GM23338 (cell line): Measurements from ENCODE around the gene SLCO4A1. TPM values are rescaled to one million over a fixed set of nuclear protein-coding genes. Genes with fewer than 3 reads are reported as not detected.

ENCODE experiments used
- ATAC-seq: fragments of 200-7000 bp; cut with Tn5 transposase; 3 replicates; pipeline ENCODE4 v1.9.1; 2020
- DNase-seq: peaks from one replicate; pipeline ENCODE4 v3.0.0-alpha.2; 2015; ENCODE audit warnings: low spot score
- H2AFZ ChIP-seq: fragments of 200-600 bp; sonication (generic); 2 replicates; pipeline ENCODE4 v1.8.0; 2016; ENCODE audit warnings: antibody characterized with exemption, mild to moderate bottlenecking, moderate library complexity
- H3F3A ChIP-seq: fragments of 200-600 bp; sonication (generic); replicated peaks from 2 replicates; pipeline ENCODE4 v1.8.0; 2017; ENCODE audit warnings: antibody characterized with exemption, mixed run types, low read depth
- H3K27ac ChIP-seq: fragments of 200-600 bp; sonication (generic); 2 replicates; pipeline ENCODE4 v1.6.1; 2016; ENCODE audit warnings: low read depth
- H3K27me3 ChIP-seq: fragments of 200-600 bp; sonication (generic); 2 replicates; pipeline ENCODE4 v1.8.0; 2016; ENCODE audit warnings: mild to moderate bottlenecking, mixed run types, moderate library complexity; ENCODE audit not compliant: insufficient read depth
- H3K36me3 ChIP-seq: fragments of 200-600 bp; sonication (generic); 2 replicates; pipeline ENCODE4 v1.8.0; 2016; ENCODE audit warnings: mild to moderate bottlenecking; ENCODE audit not compliant: insufficient read depth
- H3K4me1 ChIP-seq: fragments of 200-600 bp; sonication (generic); 2 replicates; pipeline ENCODE4 v1.8.0; 2016; ENCODE audit warnings: mild to moderate bottlenecking, moderate library complexity; ENCODE audit not compliant: insufficient read depth
- H3K4me2 ChIP-seq: fragments of 200-600 bp; sonication (generic); 2 replicates; pipeline ENCODE4 v1.7.1; 2017; ENCODE audit warnings: mixed run types
- H3K4me3 ChIP-seq: fragments of 200-600 bp; sonication (generic); 2 replicates; pipeline ENCODE4 v1.6.1; 2016; ENCODE audit warnings: mixed run types
- H3K79me2 ChIP-seq: fragments of 200-600 bp; sonication (generic); replicated peaks from 2 replicates; pipeline ENCODE4 v1.8.0; 2017; ENCODE audit warnings: mild to moderate bottlenecking; ENCODE audit not compliant: insufficient read depth
- H3K9me2 ChIP-seq: fragments of 200-600 bp; sonication (generic); 2 replicates; pipeline ENCODE4 v1.8.0; 2017; ENCODE audit not compliant: insufficient read depth
- H4K20me1 ChIP-seq: fragments of 200-600 bp; sonication (generic); replicated peaks from 2 replicates; pipeline ENCODE4 v1.8.0; 2017; ENCODE audit warnings: mild to moderate bottlenecking; ENCODE audit not compliant: insufficient read depth
- H3K27ac Mint-ChIP-seq: 2 replicates; pipeline ENCODE4 v1.8.0; 2020; ENCODE audit warnings: inconsistent platforms, mild to moderate bottlenecking, moderate library complexity, mixed read lengths
- H3K27me3 Mint-ChIP-seq: 3 replicates; pipeline ENCODE4 v1.8.0; 2022; ENCODE audit warnings: low read depth, mild to moderate bottlenecking, moderate library complexity, mixed read lengths, inconsistent platforms; ENCODE audit not compliant: insufficient read depth, poor library complexity
- H3K36me3 Mint-ChIP-seq: 3 replicates; pipeline ENCODE4 v1.8.0; 2021; ENCODE audit warnings: low read depth, mild to moderate bottlenecking, inconsistent platforms, moderate library complexity, mixed read lengths
- H3K4me1 Mint-ChIP-seq: 3 replicates; pipeline ENCODE4 v1.8.0; 2020; ENCODE audit warnings: mild to moderate bottlenecking, inconsistent platforms, mixed read lengths
- H3K4me3 Mint-ChIP-seq: 3 replicates; pipeline ENCODE4 v1.8.0; 2021; ENCODE audit warnings: moderate library complexity, mild to moderate bottlenecking, inconsistent platforms, mixed read lengths
- H3K9me3 Mint-ChIP-seq: 3 replicates; pipeline ENCODE4 v1.8.0; 2020; ENCODE audit warnings: moderate library complexity, mild to moderate bottlenecking, inconsistent platforms, mixed read lengths
- CREB1 ChIP-seq: fragments of 250-450 bp; sonication (Bioruptor Pico); IDR thresholded peaks from 2 replicates; pipeline ENCODE4 v1.5.0; 2020; ENCODE audit warnings: low read depth, mild to moderate bottlenecking, moderate library complexity
- CTCF ChIP-seq, 2 experiments: fragments of 200-600 bp in 1 of 2; sonication (generic) in 1 of 2; conservative IDR thresholded peaks; 2 replicates each; pipeline versions ENCODE4 v1.5.1 to v1.6.1; 2016 to 2017; ENCODE audit warnings: antibody characterized with exemption in 2 of 2, low read depth in 2 of 2, mild to moderate bottlenecking in 2 of 2, moderate library complexity in 1 of 2
- EZH2phosphoT487 ChIP-seq: fragments of 200-600 bp; sonication (generic); IDR thresholded peaks from one replicate; pipeline ENCODE4 v1.8.1; 2018; ENCODE audit warnings: antibody characterized with exemption; ENCODE audit not compliant: unreplicated experiment
- JUNB ChIP-seq: IDR thresholded peaks from one replicate; pipeline ENCODE4 v1.6.1; 2016; ENCODE audit warnings: antibody characterized with exemption; ENCODE audit not compliant: unreplicated experiment
- NANOG ChIP-seq: IDR thresholded peaks from 2 replicates; pipeline ENCODE4 v1.6.1; 2016; ENCODE audit warnings: antibody characterized with exemption, borderline replicate concordance
- POLR2AphosphoS5 ChIP-seq: IDR thresholded peaks from 2 replicates; pipeline ENCODE4 v1.6.1; 2016; ENCODE audit warnings: antibody characterized with exemption, low read depth
- REST ChIP-seq: IDR thresholded peaks from one replicate; pipeline ENCODE4 v1.6.1; 2018; ENCODE audit warnings: antibody characterized with exemption; ENCODE audit not compliant: unreplicated experiment
- STAT1 ChIP-seq: IDR thresholded peaks from one replicate; pipeline ENCODE4 v1.6.1; 2016; ENCODE audit warnings: antibody characterized with exemption; ENCODE audit not compliant: unreplicated experiment
- ZNF114 ChIP-seq: fragments of 250-450 bp; sonication (Bioruptor Pico); IDR thresholded peaks from 2 replicates; pipeline ENCODE4 v1.5.0; 2020; ENCODE audit warnings: mild to moderate bottlenecking, moderate library complexity
- ZNF331 ChIP-seq: fragments of 250-450 bp; sonication (Bioruptor Pico); IDR thresholded peaks from 2 replicates; pipeline ENCODE4 v1.5.0; 2020; ENCODE audit warnings: low read depth, mild to moderate bottlenecking, moderate library complexity
- ZNF462 ChIP-seq: fragments of 250-450 bp; sonication (Bioruptor Pico); IDR thresholded peaks from 2 replicates; pipeline ENCODE4 v1.5.0; 2020; ENCODE audit warnings: mild to moderate bottlenecking, moderate library complexity
- polyA plus RNA-seq: library from polyadenylated mRNA; unstranded; fragments of >200 nt; fragmentation: Nextera tagmentation; extraction: Ambion mirVana; gene quantifications from 2 replicates; pipeline ENCODE4 v1.2.1, GENCODE V29; 2016
- total RNA-seq: library from RNA; depleted of rRNA; stranded (reverse); fragments of >200 nt; shearing (Covaris generic); gene quantifications from 2 replicates; pipeline ENCODE4 v1.2.3, GENCODE V29; 2014

The SLCO4A1 gene
- total and polyA plus RNA-seq, 2 experiments from 2014 or later, result 28.5 to 41.6 TPM

GRCh38 chr20:62637521-62638054, 4.7 kb upstream of the SLCO4A1 start (continued):
- TF ChIP-seq ZNF462 (CRISPR knock-in tag) (no peak), EZH2phosphoT487 (no peak), CREB1 (CRISPR knock-in tag) (no peak)

- no peaks in the 10 kb centered on the region; the same call in 2 of the 3 replicates for H3K36me3 Mint-ChIP-seq
- Histone ChIP-seq H2AFZ (no peak overlapping the region), H3K79me2 (peaks cover 1% of the 10 kb centered on the region; the same call in 1 of the 2 replicates), H3K4me1 (peaks cover 9% of the 10 kb centered on the region; the same call in 1 of the 2 replicates), H3K36me3 (no peaks in the 10 kb centered on the region), H3F3A (peaks cover 5% of the 10 kb centered on the region; the same call in 1 of the 2 replicates), H3K9me2 (no peaks in the 10 kb centered on the region), H3K4me3 (no peak overlapping the region), H4K20me1 (no peaks in the 10 kb centered on the region), H3K27me3 (peaks cover 26% of the 10 kb centered on the region), H3K27ac (no peak overlapping the region), H3K4me2 (no peak overlapping the region)
- ATAC-seq (no peak), DNase-seq (no peak)
- no peaks in the 10 kb centered on the region for H3K9me3 Mint-ChIP-seq
- peaks cover 17% of the 10 kb centered on the region for H3K4me1 Mint-ChIP-seq
- peaks cover 25% of the 10 kb centered on the region for H3K27me3 Mint-ChIP-seq
- H3K4me3 Mint-ChIP-seq, result no peak overlapping the region
- H3K27ac Mint-ChIP-seq, result no peak overlapping the region
- no peak for TF ChIP-seq REST
- TF ChIP-seq POLR2AphosphoS5, result no peak
- no peak for TF ChIP-seq ZNF114 (CRISPR knock-in tag)
- TF ChIP-seq ZNF331 (CRISPR knock-in tag), result no peak
- no peak for TF ChIP-seq STAT1
- TF ChIP-seq NANOG, result no peak
- TF ChIP-seq CTCF (conservative IDR thresholded peaks at IDR 0.05; ENCODE audit: low read depth in 2 of 2), result no peak
- no peak for TF ChIP-seq JUNB
- TF ChIP-seq CREB1 (CRISPR knock-in tag), result no peak
Measured at GRCh38 chr20:62638055-62638570, 4.2 kb upstream of the SLCO4A1 start.
